22Rv1 (cell line): ENCODE results near the gene LILRA5.

ENCODE experiments used
- H3K27ac ChIP-seq: fragments of 450-650 bp; 2 replicates; pipeline ENCODE4 v1.5.1; 2017
- CTCF ChIP-seq: fragments of 450-650 bp; IDR thresholded peaks from 2 replicates; pipeline ENCODE4 v1.5.1; 2017; ENCODE audit warnings: mild to moderate bottlenecking
- ZFX ChIP-seq: fragments of 450-650 bp; IDR thresholded peaks from 2 replicates; pipeline ENCODE4 v1.6.1; 2017; ENCODE audit warnings: antibody characterized with exemption, borderline replicate concordance

LILRA5 gene

GRCh38 chr19:54266133-54266532 lies 46.8 kb downstream of the LILRA5 start:
- no peak overlapping the region for H3K27ac ChIP-seq

GRCh38 chr19:54262470-54262869 lies 50.5 kb downstream of the LILRA5 start:
- no peak overlapping the region for H3K27ac ChIP-seq
- TF ChIP-seq CTCF: no peak
- TF ChIP-seq ZFX: no peak

More at GRCh38 chr19:54266133-54266532, 46.8 kb downstream of the LILRA5 start:
- peak; percentile 88 for TF ChIP-seq CTCF
- no peak for TF ChIP-seq ZFX

- no peak overlapping the region for H3K27ac ChIP-seq
- TF ChIP-seq CTCF (no peak), ZFX (no peak)
Observed at GRCh38 chr19:54262066-54262465, 50.9 kb downstream of the LILRA5 start.

- TF ChIP-seq CTCF (no peak), ZFX (no peak)
- no peak within 1 kb of the TSS for H3K27ac ChIP-seq
Observed at GRCh38 chr19:54257116-54257480, 55.9 kb downstream of the LILRA5 start, which contains the start of gene LILRB5. Gene LILRB5 (minus strand): TSS chr19:54257273. CDS start chr19:54257193, 80 bp downstream.
